GM12875 (cell line): ENCODE results near the gene POLD4.

ENCODE experiments used
- H3K4me3 ChIP-seq: one replicate; pipeline ENCODE4 v1.5.1; 2011; ENCODE audit warnings: low read depth, low read length, control low read depth
- CTCF ChIP-seq: IDR thresholded peaks from 2 replicates; pipeline ENCODE4 v1.5.1; 2011; ENCODE audit warnings: low read depth, mild to moderate bottlenecking, control low read depth, inconsistent platforms, low read length, moderate library complexity, borderline replicate concordance; ENCODE audit not compliant: insufficient read depth

Gene POLD4

GRCh38 chr11:67315325-67315909 is 37.9 kb downstream of the POLD4 start:
- no peak overlapping the region for H3K4me3 ChIP-seq
- no peak for TF ChIP-seq CTCF

- TF ChIP-seq CTCF: no peak
- no peak overlapping the region for H3K4me3 ChIP-seq
Observed at GRCh38 chr11:67314218-67314617, 39.1 kb downstream of the POLD4 start.

GRCh38 chr11:67313125-67313890 is 40.0 kb downstream of the POLD4 start:
- no peak for TF ChIP-seq CTCF
- no peak overlapping the region for H3K4me3 ChIP-seq

GRCh38 chr11:67312187-67313021 is 40.9 kb downstream of the POLD4 start:
- TF ChIP-seq CTCF: no peak
- no peak overlapping the region for H3K4me3 ChIP-seq

GRCh38 chr11:67311556-67312082 is 41.7 kb downstream of the POLD4 start:
- H3K4me3 ChIP-seq: no peak overlapping the region
- no peak for TF ChIP-seq CTCF

- H3K4me3 ChIP-seq: no peak overlapping the region
- no peak for TF ChIP-seq CTCF
Observed at GRCh38 chr11:67311051-67311555, 42.2 kb downstream of the POLD4 start.
